AG04449 (cell line): ENCODE data around the gene RANBP17.

Experiments
- CTCF ChIA-PET: fragments of 350-600 bp; formaldehyde crosslinking; extraction: SDS; loops from one replicate; lab custom pipeline; 2021; ENCODE audit warnings: antibody characterized with exemption; lab: Yijun Ruan, JAX
- POLR2A ChIA-PET: fragments of 400-600, 350-600 bp; formaldehyde crosslinking; extraction: SDS; loops from one replicate; lab custom pipeline; 2020; ENCODE audit warnings: antibody characterized with exemption, inconsistent platforms; lab: Yijun Ruan, JAX
- DNase-seq: peaks from one replicate; pipeline ENCODE4 v3.0.0-alpha.2; 2010; ENCODE audit warnings: low read depth, low spot score
- H3K4me3 ChIP-seq: 2 replicates; pipeline ENCODE4 v1.5.1; 2011; ENCODE audit warnings: low read depth, mild to moderate bottlenecking, control low read depth, low read length
- TF ChIP-seq, protein P1 (sequence below): IDR thresholded peaks from one replicate; pipeline ENCODE4 v1.5.1; 2011; ENCODE audit warnings: mild to moderate bottlenecking, moderate library complexity, low read length, control low read depth, inconsistent platforms; ENCODE audit not compliant: insufficient read depth; ENCODE audit errors: missing control alignments

The RANBP17 gene

DNA sequence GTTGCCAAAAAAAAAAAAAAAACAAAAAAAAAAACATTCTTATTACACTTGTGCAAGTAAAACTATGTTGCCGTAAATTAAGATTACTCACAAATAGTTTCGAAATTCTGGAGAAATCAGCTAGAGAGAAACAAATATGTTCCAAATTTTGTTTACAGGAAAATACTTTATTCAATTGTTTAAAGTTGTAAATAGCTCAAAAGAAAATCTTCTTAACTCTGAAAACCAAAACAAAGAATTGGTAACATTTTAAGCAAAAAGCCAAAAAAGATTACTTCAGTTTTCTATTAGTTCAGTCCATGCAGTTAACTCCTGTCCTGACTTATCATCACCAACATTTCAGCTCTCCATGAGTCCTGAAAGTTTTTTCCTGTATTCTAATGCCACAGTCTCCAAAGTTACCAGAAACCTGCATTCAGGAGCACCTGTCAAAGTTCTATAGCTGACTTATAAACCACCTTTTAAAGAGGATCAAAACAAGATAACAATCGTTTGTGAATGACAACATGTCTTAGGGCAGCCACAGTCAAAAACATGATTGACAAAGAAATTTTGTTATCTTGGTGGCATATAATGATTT lies 194.1 kb downstream of the RANBP17 start:
- POLR2A ChIA-PET, result no interaction called here
- CTCF ChIA-PET, result no interaction called here
- TF ChIP-seq, protein P1, sequence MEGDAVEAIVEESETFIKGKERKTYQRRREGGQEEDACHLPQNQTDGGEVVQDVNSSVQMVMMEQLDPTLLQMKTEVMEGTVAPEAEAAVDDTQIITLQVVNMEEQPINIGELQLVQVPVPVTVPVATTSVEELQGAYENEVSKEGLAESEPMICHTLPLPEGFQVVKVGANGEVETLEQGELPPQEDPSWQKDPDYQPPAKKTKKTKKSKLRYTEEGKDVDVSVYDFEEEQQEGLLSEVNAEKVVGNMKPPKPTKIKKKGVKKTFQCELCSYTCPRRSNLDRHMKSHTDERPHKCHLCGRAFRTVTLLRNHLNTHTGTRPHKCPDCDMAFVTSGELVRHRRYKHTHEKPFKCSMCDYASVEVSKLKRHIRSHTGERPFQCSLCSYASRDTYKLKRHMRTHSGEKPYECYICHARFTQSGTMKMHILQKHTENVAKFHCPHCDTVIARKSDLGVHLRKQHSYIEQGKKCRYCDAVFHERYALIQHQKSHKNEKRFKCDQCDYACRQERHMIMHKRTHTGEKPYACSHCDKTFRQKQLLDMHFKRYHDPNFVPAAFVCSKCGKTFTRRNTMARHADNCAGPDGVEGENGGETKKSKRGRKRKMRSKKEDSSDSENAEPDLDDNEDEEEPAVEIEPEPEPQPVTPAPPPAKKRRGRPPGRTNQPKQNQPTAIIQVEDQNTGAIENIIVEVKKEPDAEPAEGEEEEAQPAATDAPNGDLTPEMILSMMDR, result no peak
- no peak for DNase-seq
- no peak overlapping the region for H3K4me3 ChIP-seq

DNA sequence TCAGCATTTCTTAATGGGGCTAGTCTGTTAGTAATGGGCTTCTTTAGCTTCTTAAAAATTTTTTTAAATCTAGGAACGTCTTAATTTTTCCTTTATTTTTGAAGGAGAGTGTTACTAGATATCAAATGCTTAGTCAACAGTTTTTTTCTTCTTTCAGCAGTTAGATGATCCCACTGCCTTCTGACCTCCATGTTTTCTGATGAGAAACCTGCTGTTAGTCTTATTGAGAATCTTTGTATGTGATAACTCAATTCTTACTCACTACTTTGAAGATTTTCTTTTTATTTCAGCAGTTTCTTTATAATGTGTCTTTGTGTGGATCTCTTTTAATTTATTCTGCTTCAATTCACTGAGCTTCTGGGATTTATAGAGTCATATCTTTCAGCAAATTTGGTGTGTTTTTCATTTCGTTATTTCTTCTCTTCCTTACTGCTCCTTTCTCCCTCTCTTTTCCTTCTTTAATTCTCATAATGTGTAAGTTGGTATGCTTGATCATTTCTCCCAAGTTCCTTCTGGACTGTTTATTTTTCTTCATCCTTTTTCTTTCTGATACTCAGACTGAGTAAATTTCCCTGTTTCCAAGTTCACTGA lies 205.8 kb downstream of the RANBP17 start:
- CTCF ChIA-PET, result no interaction called here
- no peak overlapping the region for H3K4me3 ChIP-seq
- TF ChIP-seq, protein P1, result no peak
- POLR2A ChIA-PET, result no interaction called here
- DNase-seq, result no peak

DNA sequence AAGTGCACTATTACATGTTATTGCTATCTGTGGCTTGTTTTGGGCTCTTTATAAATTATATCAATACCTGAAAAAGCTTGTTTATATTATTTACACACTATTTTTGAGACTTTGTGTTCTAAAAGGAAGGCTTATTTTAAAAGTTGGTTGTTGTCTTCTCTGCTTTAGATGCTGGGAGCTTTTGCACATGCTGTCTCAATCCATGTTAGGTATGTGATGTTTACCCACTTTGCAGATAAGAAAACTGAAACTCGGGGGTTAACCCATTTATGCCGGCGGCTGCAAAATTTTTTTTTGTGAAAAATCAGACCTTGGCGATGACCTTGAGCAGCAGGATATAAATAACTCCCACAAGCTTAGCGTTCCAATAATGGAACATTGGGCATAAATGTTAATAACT lies 212.9 kb downstream of the RANBP17 start:
- CTCF ChIA-PET, result no interaction called here

DNA sequence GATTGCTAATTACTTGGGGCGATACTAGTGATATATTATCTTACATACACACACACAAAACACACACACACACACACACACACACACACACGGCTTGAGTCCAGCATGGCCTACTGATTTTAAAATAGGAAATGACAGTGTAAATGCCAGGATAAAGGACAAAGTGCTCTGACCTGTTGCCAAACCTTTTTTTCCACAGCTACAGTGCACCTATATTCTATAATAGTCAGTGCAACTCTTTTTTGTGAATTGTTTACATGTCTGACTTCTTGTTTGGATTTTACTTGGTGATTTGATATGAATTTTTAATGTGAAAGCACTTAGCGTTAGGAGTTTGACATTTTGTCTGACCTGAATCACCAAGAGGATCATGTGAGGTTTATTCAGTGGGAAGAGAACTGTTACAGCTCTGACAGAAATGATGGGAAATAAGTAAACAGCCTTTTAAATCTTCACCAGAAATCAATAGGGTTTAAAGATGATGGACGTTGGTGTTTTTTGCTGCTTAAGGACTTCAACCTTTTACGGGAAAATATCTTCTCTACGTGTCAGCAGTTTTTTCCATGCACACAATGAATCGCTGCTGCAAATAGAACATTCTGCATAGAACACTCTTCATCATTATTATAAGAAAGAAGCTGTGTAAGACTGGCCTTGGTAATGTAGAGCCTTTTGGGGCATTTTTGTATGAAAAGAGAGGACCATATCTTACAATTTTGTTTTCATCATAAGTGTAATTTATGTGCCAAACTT lies 218.5 kb downstream of the RANBP17 start:
- ChIA-PET CTCF (no interaction called here), POLR2A (no interaction called here)
- H3K4me3 ChIP-seq, result no peak overlapping the region
- TF ChIP-seq, protein P1, result no peak
- no peak for DNase-seq

More for the DNA sequence above, 212.9 kb downstream of the RANBP17 start:
- no peak overlapping the region for H3K4me3 ChIP-seq
- POLR2A ChIA-PET, result no interaction called here
- TF ChIP-seq, protein P1, result no peak
- DNase-seq, result no peak

DNA sequence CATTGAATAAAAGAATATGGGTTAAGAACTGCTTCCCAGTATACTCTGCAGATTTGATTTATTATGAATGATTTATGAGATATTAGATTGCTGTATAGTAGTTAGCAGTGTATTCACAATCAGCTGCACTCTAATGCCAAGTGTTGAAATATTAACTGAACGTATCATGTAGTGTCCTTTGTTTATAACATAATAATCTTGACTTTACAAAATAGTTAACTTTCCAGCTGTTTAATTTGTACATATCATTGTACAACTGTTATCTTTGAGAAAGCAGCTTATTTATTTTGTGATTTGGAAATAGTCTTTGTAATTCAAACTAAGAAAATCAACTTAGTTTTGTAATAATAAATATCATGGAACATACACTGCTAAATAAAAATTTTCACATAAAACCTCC lies 219.5 kb downstream of the RANBP17 start:
- CTCF ChIA-PET, result no interaction called here
- H3K4me3 ChIP-seq, result no peak overlapping the region
- TF ChIP-seq, protein P1, result no peak
- POLR2A ChIA-PET, result no interaction called here
- no peak for DNase-seq

DNA sequence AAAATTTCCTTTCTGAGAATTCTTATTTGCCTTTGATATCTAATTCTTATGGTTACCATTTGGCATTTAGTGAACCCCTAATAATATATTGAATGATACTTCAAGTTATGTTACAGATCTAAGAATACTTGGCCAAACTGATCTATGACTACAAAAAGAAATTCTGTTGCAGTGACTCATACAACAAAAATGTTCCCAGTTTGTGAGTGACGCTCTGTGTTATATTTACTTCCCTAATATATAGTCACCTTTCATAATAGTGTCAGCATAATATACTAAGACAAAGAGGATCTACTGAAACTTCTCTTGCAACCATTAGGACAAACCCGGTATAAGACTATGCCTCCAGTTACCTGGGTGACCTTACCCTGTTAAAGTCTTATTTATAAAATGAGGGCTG lies 230.4 kb downstream of the RANBP17 start:
- ChIA-PET POLR2A (no interaction called here), CTCF (interaction anchor here (0.9 to 1.4 kb wide), 2 partner anchors 11 to 347 kb away, joined by 3 to 4 read pairs; no protein-coding TSS in a partner anchor)
- DNase-seq, result no peak
- TF ChIP-seq, protein P1, result no peak
- H3K4me3 ChIP-seq, result no peak overlapping the region
